Neural progenitor cell (in vitro differentiated cells): ENCODE data around the gene SLC43A2. TPM values are rescaled to one million over a fixed set of nuclear protein-coding genes. Genes with fewer than 3 reads are reported as not detected.
"Not testable (repeated sequence)": the region's sequence is repeated elsewhere in the genome, so short reads cannot be mapped to it uniquely, and the experiment has no call there.

ENCODE experiments used
- DNase-seq: peaks from one replicate; pipeline ENCODE4 v3.0.0-alpha.2; 2016; ENCODE audit warnings: low spot score
- H2AFZ ChIP-seq: fragments of 200-600 bp; sonication (generic); replicated peaks from 2 replicates; pipeline ENCODE4 v1.6.1; 2016; ENCODE audit warnings: antibody characterized with exemption
- H3F3A ChIP-seq: fragments of 200-600 bp; sonication (generic); 2 replicates; pipeline ENCODE4 v1.6.1; 2016; ENCODE audit warnings: antibody characterized with exemption, low read depth
- H3K27ac ChIP-seq: fragments of 200-600 bp; sonication (generic); 2 replicates; pipeline ENCODE4 v1.5.1; 2016; ENCODE audit warnings: mild to moderate bottlenecking
- H3K27me3 ChIP-seq: fragments of 200-600 bp; sonication (generic); 2 replicates; pipeline ENCODE4 v1.6.1; 2016; ENCODE audit warnings: mild to moderate bottlenecking, moderate library complexity
- H3K36me3 ChIP-seq: fragments of 200-600 bp; sonication (generic); 2 replicates; pipeline ENCODE4 v1.5.1; 2016
- H3K4me1 ChIP-seq: fragments of 200-600 bp; sonication (generic); 2 replicates; pipeline ENCODE4 v1.6.1; 2016; ENCODE audit warnings: mixed run types
- H3K4me2 ChIP-seq: fragments of 200-600 bp; sonication (generic); 2 replicates; pipeline ENCODE4 v1.6.1; 2016
- H3K4me3 ChIP-seq: fragments of 200-600 bp; sonication (generic); 2 replicates; pipeline ENCODE4 v1.5.1; 2016
- H3K79me2 ChIP-seq: fragments of 200-600 bp; sonication (generic); 2 replicates; pipeline ENCODE4 v1.6.1; 2016; ENCODE audit warnings: low read depth
- H3K9ac ChIP-seq: fragments of 200-600 bp; sonication (generic); 2 replicates; pipeline ENCODE4 v1.6.1; 2016
- H3K9me3 ChIP-seq: fragments of 200-600 bp; sonication (generic); 2 replicates; pipeline ENCODE4 v1.5.1; 2016; ENCODE audit warnings: low read depth
- H4K20me1 ChIP-seq: fragments of 200-600 bp; sonication (generic); 2 replicates; pipeline ENCODE4 v1.6.1; 2016; ENCODE audit warnings: low read depth
- H3K27ac Mint-ChIP-seq: 3 replicates; pipeline ENCODE4 v1.8.0; 2021; ENCODE audit warnings: mixed read lengths
- H3K27me3 Mint-ChIP-seq: 2 replicates; pipeline ENCODE4 v1.8.0; 2022; ENCODE audit warnings: low read depth, mild to moderate bottlenecking, inconsistent platforms, moderate library complexity, mixed read lengths; ENCODE audit not compliant: insufficient read depth
- H3K36me3 Mint-ChIP-seq: 3 replicates; pipeline ENCODE4 v1.8.0; 2021; ENCODE audit warnings: mixed read lengths
- H3K4me1 Mint-ChIP-seq: 3 replicates; pipeline ENCODE4 v1.8.0; 2021; ENCODE audit warnings: mixed read lengths
- H3K4me3 Mint-ChIP-seq: 3 replicates; pipeline ENCODE4 v1.8.0; 2021; ENCODE audit warnings: mild to moderate bottlenecking, moderate library complexity, mixed read lengths
- H3K9me3 Mint-ChIP-seq: 3 replicates; pipeline ENCODE4 v1.8.0; 2020; ENCODE audit warnings: mixed read lengths
- CTCF ChIP-seq: fragments of 200-600 bp; sonication (generic); IDR thresholded peaks from 2 replicates; pipeline ENCODE4 v1.5.1; 2017; ENCODE audit warnings: antibody characterized with exemption, mild to moderate bottlenecking
- EZH2 ChIP-seq: fragments of 200-600 bp; sonication (generic); IDR thresholded peaks from 2 replicates; pipeline ENCODE4 v1.6.1; 2017; ENCODE audit warnings: antibody characterized with exemption, mild to moderate bottlenecking, moderate library complexity
- EZH2phosphoT487 ChIP-seq: fragments of 200-600 bp; sonication (generic); IDR thresholded peaks from 2 replicates; pipeline ENCODE4 v1.6.1; 2017; ENCODE audit warnings: antibody characterized with exemption
- total RNA-seq: library from RNA; depleted of rRNA; stranded (reverse); fragments of >200 nt; gene quantifications from 2 replicates; pipeline ENCODE4 v1.2.3, GENCODE V29; 2015; ENCODE audit warnings: low replicate concordance

SLC43A2 gene
- total RNA-seq, 1 donor from 2014 or later = 6.8 TPM

- peaks cover 20% of the 10 kb centered on the region for H4K20me1 ChIP-seq
- peaks cover 49% of the 10 kb centered on the region for H3K36me3 ChIP-seq
- Mint-ChIP-seq H3K36me3 (peaks cover 55% of the 10 kb centered on the region), H3K9me3 (no peaks in the 10 kb centered on the region), H3K4me3 (no peak overlapping the region), H3K4me1 (no peaks in the 10 kb centered on the region), H3K27me3 (peaks cover 4% of the 10 kb centered on the region), H3K27ac (no peak overlapping the region)
- peaks cover 26% of the 10 kb centered on the region for H3K79me2 ChIP-seq
- H3K4me1 ChIP-seq = no peaks in the 10 kb centered on the region
- H3F3A ChIP-seq = peaks cover 8% of the 10 kb centered on the region
- H3K4me2 ChIP-seq = no peak overlapping the region
- H2AFZ ChIP-seq = no peak overlapping the region
- no peak overlapping the region for H3K9ac ChIP-seq
- no peaks in the 10 kb centered on the region for H3K27me3 ChIP-seq
- no peaks in the 10 kb centered on the region for H3K9me3 ChIP-seq
- DNase-seq = no peak
- H3K27ac ChIP-seq = no peak overlapping the region
- no peak overlapping the region for H3K4me3 ChIP-seq
- no peak for TF ChIP-seq EZH2phosphoT487
- TF ChIP-seq CTCF = no peak
- TF ChIP-seq EZH2 = no peak
Observed at GRCh38 chr17:1661045-1661444, 32.4 kb upstream of the SLC43A2 start.

GRCh38 chr17:1658100-1658499 is 29.5 kb upstream of the SLC43A2 start:
- H3K27me3 Mint-ChIP-seq = peaks cover 2% of the 10 kb centered on the region
- Histone ChIP-seq H3K9ac (no peak overlapping the region), H3K27ac (no peak overlapping the region), H3K79me2 (peaks cover 5% of the 10 kb centered on the region), H3K4me2 (no peak overlapping the region), H3F3A (peaks cover 16% of the 10 kb centered on the region), H3K4me3 (no peak overlapping the region), H3K4me1 (no peaks in the 10 kb centered on the region), H3K9me3 (no peaks in the 10 kb centered on the region), H4K20me1 (peaks cover 14% of the 10 kb centered on the region), H3K27me3 (no peaks in the 10 kb centered on the region), H3K36me3 (peaks cover 51% of the 10 kb centered on the region), H2AFZ (no peak overlapping the region)
- TF ChIP-seq CTCF (no peak), EZH2 (no peak), EZH2phosphoT487 (no peak)
- no peak for DNase-seq
- peaks cover 70% of the 10 kb centered on the region for H3K36me3 Mint-ChIP-seq
- no peak overlapping the region for H3K27ac Mint-ChIP-seq
- no peak overlapping the region for H3K4me3 Mint-ChIP-seq
- no peaks in the 10 kb centered on the region for H3K4me1 Mint-ChIP-seq
- no peaks in the 10 kb centered on the region for H3K9me3 Mint-ChIP-seq

- no peak overlapping the region for H3K4me2 ChIP-seq
- no peak overlapping the region for H3K4me3 ChIP-seq
- TF ChIP-seq EZH2phosphoT487 (no peak), EZH2 (no peak)
- peaks cover 53% of the 10 kb centered on the region for H3F3A ChIP-seq
- H3K9me3 ChIP-seq = no peaks in the 10 kb centered on the region
- Mint-ChIP-seq H3K4me3 (peak overlapping the region; percentile 28), H3K4me1 (peaks cover 7% of the 10 kb centered on the region), H3K36me3 (peaks cover 48% of the 10 kb centered on the region), H3K27ac (no peak overlapping the region), H3K9me3 (no peaks in the 10 kb centered on the region), H3K27me3 (peaks cover 2% of the 10 kb centered on the region)
- no peak overlapping the region for H2AFZ ChIP-seq
- no peak overlapping the region for H3K9ac ChIP-seq
- no peak for DNase-seq
- H3K4me1 ChIP-seq = peaks cover 6% of the 10 kb centered on the region
- peaks cover 27% of the 10 kb centered on the region for H3K36me3 ChIP-seq
- H3K27me3 ChIP-seq = no peaks in the 10 kb centered on the region
- H3K27ac ChIP-seq = no peak overlapping the region
- no peaks in the 10 kb centered on the region for H3K79me2 ChIP-seq
- H4K20me1 ChIP-seq = peaks cover 54% of the 10 kb centered on the region
Observed at GRCh38 chr17:1653735-1654134, 25.1 kb upstream of the SLC43A2 start.

GRCh38 chr17:1652794-1653193 is 24.2 kb upstream of the SLC43A2 start:
- DNase-seq, H3K4me1 Mint-ChIP-seq, H3K27ac ChIP-seq, H3K79me2 ChIP-seq, H3K4me1 ChIP-seq, H2AFZ ChIP-seq, H3K4me3 Mint-ChIP-seq, H3K9me3 ChIP-seq, H3K27ac Mint-ChIP-seq, H3K4me2 ChIP-seq, H3K27me3 ChIP-seq, H3K9ac ChIP-seq, H3K9me3 Mint-ChIP-seq, H3K4me3 ChIP-seq, H3K27me3 Mint-ChIP-seq: not testable (repeated sequence)
- Histone ChIP-seq H3F3A (peaks cover 62% of the 10 kb centered on the region), H4K20me1 (peaks cover 54% of the 10 kb centered on the region), H3K36me3 (peaks cover 18% of the 10 kb centered on the region)
- H3K36me3 Mint-ChIP-seq = peaks cover 38% of the 10 kb centered on the region
